Prostate gland (tissue), 2 donors: ENCODE data around the gene XRCC2. TPM values are rescaled to one million over a fixed set of nuclear protein-coding genes. Genes with fewer than 3 reads are reported as not detected.
"Not testable (repeated sequence)": the region's sequence is repeated elsewhere in the genome, so short reads cannot be mapped to it uniquely, and the experiment has no call there.

Source experiments
- DNase-seq: peaks from one replicate; pipeline ENCODE4 v3.0.0-alpha.2; 2019; ENCODE audit warnings: low spot score
- H3K27ac ChIP-seq, 2 donors: fragments of 200-600 bp; sonication (generic); 2 replicates each; pipeline ENCODE4 v1.5.1; 2017 to 2019
- H3K27me3 ChIP-seq: fragments of 200-600 bp; sonication (generic); replicated peaks from 2 replicates; pipeline ENCODE4 v1.5.1; 2019; ENCODE audit not compliant: insufficient read depth
- H3K36me3 ChIP-seq, 2 donors: fragments of 200-600 bp; sonication (generic); 1 replicate in 1 of 2; 2 replicates in 1 of 2; pipeline versions ENCODE4 v1.5.1 to v1.8.1; 2017 to 2019
- H3K4me1 ChIP-seq: fragments of 200-600 bp; sonication (generic); replicated peaks from 2 replicates; pipeline ENCODE4 v1.5.1; 2019
- H3K4me3 ChIP-seq, 2 donors: fragments of 200-600 bp; sonication (generic); 2 replicates each; pipeline ENCODE4 v1.5.1; 2017 to 2019
- H3K9me3 ChIP-seq: fragments of 200-600 bp; sonication (generic); 2 replicates; pipeline ENCODE4 v1.5.1; 2017
- CTCF ChIP-seq, 4 experiments: fragments of 200-600 bp in 2 of 4; fragments of 450-650 bp in 2 of 4; sonication (generic) in 2 of 4; IDR thresholded peaks; 1 replicate in 3 of 4; 2 replicates in 1 of 4; pipeline ENCODE4 v1.5.1; 2016 to 2019; ENCODE audit warnings: antibody characterized with exemption in 4 of 4, mild to moderate bottlenecking in 2 of 4, moderate library complexity in 2 of 4
- POLR2A ChIP-seq: fragments of 450-650 bp; IDR thresholded peaks from one replicate; pipeline ENCODE4 v1.6.1; 2016; ENCODE audit warnings: antibody characterized with exemption, mild to moderate bottlenecking
- POLR2AphosphoS5 ChIP-seq: sonication (generic); formaldehyde crosslinking; IDR thresholded peaks from one replicate; pipeline ENCODE4 v1.6.1; 2017; ENCODE audit warnings: antibody characterized with exemption
- WGBS: methylation state at CpG from one replicate; pipeline ENCODE4 v1.1.5; 2018; 5-methylcytosine and 5-hydroxymethylcytosine counted together
- intact Hi-C: fragments of 100-400 bp; cut with DNase I; formaldehyde crosslinking; loops from one replicate; pipeline ENCODE4 v1.14.2; 2022
- total RNA-seq, 2 donors: library from RNA; depleted of rRNA; stranded (reverse); fragments of >200 nt; gene quantifications; one replicate each; pipeline ENCODE4 v1.1.0, GENCODE V29; 2016

Gene XRCC2
- total RNA-seq, 2 donors from 2014 or later: 0.91 to 1.6 TPM

DNA sequence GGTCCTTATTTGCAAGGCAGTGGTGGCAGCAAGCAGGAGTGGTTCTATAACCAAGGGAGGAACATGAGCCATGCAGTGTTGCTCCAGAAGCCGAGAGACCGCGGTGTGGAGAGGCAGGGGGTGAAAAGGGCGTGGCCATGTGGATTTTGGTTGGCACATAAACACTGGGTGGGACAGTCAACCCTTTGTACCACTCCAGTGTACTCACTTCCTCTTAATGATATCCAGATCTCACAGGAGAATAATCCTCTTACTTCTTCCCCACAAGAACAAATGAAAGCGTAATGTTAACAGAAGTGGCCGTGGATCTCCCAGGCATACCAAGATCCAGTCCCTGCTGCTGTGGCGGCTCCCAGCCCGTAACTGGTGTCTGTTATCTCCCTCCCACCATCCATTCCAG, 42.4 kb downstream of the XRCC2 start:
- H3K36me3 ChIP-seq: no peaks in the 10 kb centered on the region
- no peak overlapping the region for H3K4me3 ChIP-seq
- no peaks in the 10 kb centered on the region for H3K27me3 ChIP-seq
- intact Hi-C loops: no loop called here
- no peak for DNase-seq
- WGBS: 68% methylated on average over 8 of the region's 8 CpGs
- H3K4me1 ChIP-seq: no peaks in the 10 kb centered on the region
- H3K9me3 ChIP-seq: no peaks in the 10 kb centered on the region
- no peak overlapping the region for H3K27ac ChIP-seq
- TF ChIP-seq CTCF (IDR thresholded peaks at IDR 0.05) (no peak), POLR2AphosphoS5 (no peak), POLR2A (no peak)

GRCh38 chr7:152633072-152633471, 42.9 kb downstream of the XRCC2 start:
- H3K27ac ChIP-seq: no peak overlapping the region
- no peaks in the 10 kb centered on the region for H3K36me3 ChIP-seq
- TF ChIP-seq POLR2A (no peak), CTCF (IDR thresholded peaks at IDR 0.05) (no peak)
- intact Hi-C loops: no loop called here
- WGBS: 86% methylated on average over 8 of the region's 8 CpGs
- H3K27me3 ChIP-seq: no peaks in the 10 kb centered on the region
- no peaks in the 10 kb centered on the region for H3K4me1 ChIP-seq
- DNase-seq: no peak
- no peak overlapping the region for H3K4me3 ChIP-seq
- H3K9me3 ChIP-seq: no peaks in the 10 kb centered on the region

- H3K9me3 ChIP-seq, H3K4me3 ChIP-seq, H3K36me3 ChIP-seq, H3K4me1 ChIP-seq, H3K27ac ChIP-seq, DNase-seq, H3K27me3 ChIP-seq, intact Hi-C loops: not testable (repeated sequence)
These were observed 47.2 kb downstream of the XRCC2 start for GRCh38 chr7:152628772-152629171.

- DNase-seq: no peak
- Histone ChIP-seq H3K4me1 (no peaks in the 10 kb centered on the region), H3K4me3 (no peak overlapping the region), H3K36me3 (no peaks in the 10 kb centered on the region), H3K27ac (no peak overlapping the region), H3K27me3 (no peaks in the 10 kb centered on the region), H3K9me3 (no peaks in the 10 kb centered on the region)
- intact Hi-C loops: no loop called here
- WGBS: 26% methylated on average over 5 of the region's 5 CpGs
- TF ChIP-seq POLR2AphosphoS5: no peak
These were observed 51.7 kb downstream of the XRCC2 start for GRCh38 chr7:152624228-152624627.

DNA sequence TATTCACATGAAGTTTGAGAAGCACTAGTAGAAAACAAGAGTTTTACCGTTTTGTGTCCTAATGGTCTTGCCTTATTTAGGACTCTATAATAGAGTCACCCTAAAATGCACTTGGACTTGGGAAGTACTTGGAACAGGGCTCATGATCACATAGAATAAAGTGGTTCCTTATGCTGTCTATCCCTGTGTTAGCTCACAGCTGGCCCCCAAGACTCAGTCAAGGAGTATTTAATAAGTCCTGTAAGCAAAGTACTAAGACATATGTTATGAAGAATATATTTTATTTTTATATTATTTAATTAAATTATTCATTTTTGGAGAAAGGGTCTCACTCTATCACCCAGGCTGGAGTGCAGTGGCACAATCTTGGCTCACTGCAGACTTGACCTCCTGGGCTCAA, 54.5 kb downstream of the XRCC2 start:
- 84% methylated on average over 1 of the region's 1 CpG for WGBS
- DNase-seq: no peak

More for the DNA sequence above, 54.5 kb downstream of the XRCC2 start:
- Histone ChIP-seq H3K4me1 (no peaks in the 10 kb centered on the region), H3K9me3 (no peaks in the 10 kb centered on the region), H3K27me3 (no peaks in the 10 kb centered on the region), H3K4me3 (no peak overlapping the region), H3K36me3 (no peaks in the 10 kb centered on the region), H3K27ac (no peak overlapping the region)
- TF ChIP-seq POLR2AphosphoS5 (no peak), POLR2A (no peak), CTCF (IDR thresholded peaks at IDR 0.05) (no peak)
- intact Hi-C loops: no loop called here
